Muscle of leg (tissue), 11 donors: Measurements from ENCODE around the gene ANKRD60. TPM values are rescaled to one million over a fixed set of nuclear protein-coding genes. Genes with fewer than 3 reads are reported as not detected.

ENCODE experiments used
- DNase-seq: peaks from one replicate; pipeline ENCODE4 v3.0.0; 2013
- H3K27ac ChIP-seq: one replicate; pipeline ENCODE4 v1.5.1; 2013; ENCODE audit warnings: mild to moderate bottlenecking, low read length, control low read depth
- H3K27me3 ChIP-seq: one replicate; pipeline ENCODE4 v1.6.1; 2013; ENCODE audit warnings: low read length; ENCODE audit not compliant: control insufficient read depth, insufficient read depth
- H3K36me3 ChIP-seq: one replicate; pipeline ENCODE4 v1.6.1; 2013; ENCODE audit warnings: low read length; ENCODE audit not compliant: control insufficient read depth, insufficient read depth
- H3K4me1 ChIP-seq: one replicate; pipeline ENCODE4 v1.6.1; 2013; ENCODE audit warnings: low read length; ENCODE audit not compliant: control insufficient read depth, insufficient read depth
- H3K4me3 ChIP-seq: one replicate; pipeline ENCODE4 v1.5.1; 2013; ENCODE audit warnings: low read length, control low read depth
- H3K9me3 ChIP-seq: replicated peaks from 2 replicates; pipeline ENCODE4 v1.6.1; 2013; ENCODE audit warnings: low read depth, low read length; ENCODE audit not compliant: control insufficient read depth
- WGBS: methylation state at CpG from one replicate; pipeline ENCODE4 v1.1.5; 2013; ENCODE audit warnings: missing lambda C conversion rate; ENCODE audit not compliant: insufficient coverage; 5-methylcytosine and 5-hydroxymethylcytosine counted together
- polyA plus RNA-seq, 8 donors: library from polyadenylated mRNA; unstranded; fragments of 120-200 nt; gene quantifications; one replicate each; pipeline versions ENCODE4 v1.2.1 to v1.2.3, GENCODE V29; 2013; ENCODE audit warnings: inconsistent platforms in 1 of 8, low replicate concordance in 1 of 8; ENCODE audit not compliant: insufficient read length in 8 of 8, insufficient read depth in 1 of 8
- total RNA-seq: library from RNA; stranded (reverse); fragments of 120-200 nt; gene quantifications from one replicate; pipeline ENCODE4 v1.2.4, GENCODE V29; 2013

ANKRD60 gene
- total and polyA plus RNA-seq, 9 donors = not detected

DNA sequence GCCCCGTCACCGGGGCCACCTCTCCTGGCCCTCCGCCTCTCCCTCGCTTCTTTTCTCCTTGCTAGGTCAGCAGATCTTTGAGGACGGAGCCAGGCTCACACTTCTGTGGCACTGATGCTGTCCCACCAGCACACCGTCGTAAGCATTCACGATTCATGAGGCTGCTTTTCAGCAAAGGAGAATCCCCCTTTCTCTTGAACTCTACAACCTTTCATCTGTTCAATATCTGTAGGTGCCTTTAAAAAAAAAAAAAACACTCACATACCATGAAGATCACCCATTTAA lies 31.3 kb downstream of the ANKRD60 start:
- no peak overlapping the region for H3K27ac ChIP-seq
- no peak overlapping the region for H3K4me3 ChIP-seq
- DNase-seq = no peak
- H3K36me3 ChIP-seq = no peaks in the 10 kb centered on the region
- peaks cover 2% of the 10 kb centered on the region for H3K4me1 ChIP-seq
- 75% methylated on average over 5 of the region's 8 CpGs for WGBS
- peaks cover 2% of the 10 kb centered on the region for H3K27me3 ChIP-seq
- no peaks in the 10 kb centered on the region for H3K9me3 ChIP-seq

DNA sequence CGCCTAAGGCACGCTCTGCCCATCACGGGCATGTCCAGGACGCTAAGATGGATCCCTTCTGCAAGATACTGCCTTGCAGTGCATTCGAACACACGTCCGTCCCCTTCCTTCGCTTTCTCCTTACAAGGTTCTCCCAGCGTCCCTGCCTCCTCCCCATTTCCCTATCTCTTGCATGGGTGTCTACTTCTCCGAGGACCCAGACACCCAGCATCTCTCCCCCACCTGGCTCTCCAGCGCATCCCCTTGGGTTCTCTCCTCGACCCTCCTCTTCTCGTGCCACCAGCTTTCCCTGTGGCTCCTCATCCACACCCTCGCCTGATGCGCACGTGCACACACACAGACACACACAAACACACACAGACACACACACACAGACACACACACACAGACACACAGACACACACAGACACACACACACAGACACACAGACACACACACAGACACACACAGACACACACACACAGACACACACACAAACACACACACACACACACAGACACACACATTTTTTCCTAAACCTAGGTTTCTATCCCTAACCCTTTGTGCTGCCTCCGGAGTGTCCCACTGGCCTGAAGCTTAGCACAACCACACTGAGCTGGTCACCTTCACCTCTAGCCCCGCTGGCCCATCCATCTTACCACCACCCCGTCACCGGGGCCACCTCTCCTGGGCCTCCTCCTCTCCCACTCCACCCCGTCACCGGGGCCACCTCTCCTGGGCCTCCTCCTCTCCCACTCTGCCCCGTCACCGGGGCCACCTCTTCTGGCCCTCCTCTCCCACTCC lies 31.9 kb downstream of the ANKRD60 start:
- whole genome bisulfite sequencing = 77% methylated on average over 24 of the region's 24 CpGs
- H3K9me3 ChIP-seq = no peaks in the 10 kb centered on the region
- no peaks in the 10 kb centered on the region for H3K36me3 ChIP-seq
- peaks cover 2% of the 10 kb centered on the region for H3K27me3 ChIP-seq
- DNase-seq = no peak
- H3K4me1 ChIP-seq = peaks cover 2% of the 10 kb centered on the region
- H3K4me3 ChIP-seq = no peak overlapping the region
- no peak overlapping the region for H3K27ac ChIP-seq

DNA sequence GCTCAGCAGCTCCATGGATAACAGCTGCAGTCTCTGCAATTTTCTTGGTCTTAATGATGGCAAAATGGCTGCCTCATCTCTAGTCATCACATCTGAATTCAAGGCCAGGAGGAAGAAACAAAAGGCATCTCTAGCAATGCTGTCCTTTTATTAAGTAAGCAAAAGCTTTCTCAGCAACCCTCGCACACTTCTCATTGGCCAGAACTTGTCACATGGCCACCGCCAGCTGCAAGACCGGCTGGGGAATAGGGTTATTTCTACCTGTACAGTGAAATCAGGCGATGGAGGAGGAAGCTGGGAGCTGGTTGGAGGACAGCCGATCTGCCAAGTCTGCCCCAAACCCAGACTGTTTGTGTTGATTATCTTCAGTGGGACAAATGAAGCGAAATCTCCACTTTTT lies 33.4 kb downstream of the ANKRD60 start:
- Histone ChIP-seq H3K4me1 (peaks cover 2% of the 10 kb centered on the region), H3K4me3 (no peak overlapping the region), H3K27ac (no peak overlapping the region), H3K9me3 (no peaks in the 10 kb centered on the region), H3K36me3 (no peaks in the 10 kb centered on the region), H3K27me3 (peaks cover 2% of the 10 kb centered on the region)
- DNase-seq = no peak
- 70% methylated on average over 2 of the region's 6 CpGs for WGBS

DNA sequence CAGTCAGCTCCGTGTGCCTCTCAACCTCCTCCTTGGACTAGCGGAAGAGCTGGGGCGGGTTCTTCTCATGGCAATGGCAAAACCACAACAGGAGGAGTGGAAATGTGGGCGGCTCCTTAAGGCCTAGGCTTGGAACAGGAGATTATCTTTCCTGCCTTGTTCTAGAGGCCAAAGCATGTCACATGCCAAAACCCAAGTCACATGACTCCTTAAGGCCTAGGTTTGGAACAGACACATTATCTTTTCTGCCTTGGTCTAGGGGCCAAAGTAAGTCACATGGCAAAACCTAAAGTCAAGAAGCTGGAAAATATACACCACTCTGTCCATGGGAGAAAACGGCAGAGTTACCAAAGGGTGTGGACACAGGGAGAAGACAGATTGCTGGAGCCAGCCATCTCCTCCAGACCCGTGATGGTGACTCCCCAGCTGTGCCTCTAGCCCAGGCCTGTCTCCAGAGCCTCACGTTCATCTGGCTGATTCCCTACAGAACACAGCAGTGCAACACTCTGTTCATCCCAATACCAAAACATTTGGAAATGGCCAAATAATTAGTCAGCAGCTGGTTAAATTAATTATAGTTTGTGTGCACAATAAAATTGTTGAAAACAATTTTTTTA lies 34.2 kb downstream of the ANKRD60 start:
- Histone ChIP-seq H3K36me3 (no peaks in the 10 kb centered on the region), H3K4me1 (peaks cover 2% of the 10 kb centered on the region), H3K27me3 (peaks cover 2% of the 10 kb centered on the region), H3K9me3 (no peaks in the 10 kb centered on the region), H3K27ac (no peak overlapping the region), H3K4me3 (no peak overlapping the region)
- WGBS = 73% methylated on average over 4 of the region's 7 CpGs
- no peak for DNase-seq

DNA sequence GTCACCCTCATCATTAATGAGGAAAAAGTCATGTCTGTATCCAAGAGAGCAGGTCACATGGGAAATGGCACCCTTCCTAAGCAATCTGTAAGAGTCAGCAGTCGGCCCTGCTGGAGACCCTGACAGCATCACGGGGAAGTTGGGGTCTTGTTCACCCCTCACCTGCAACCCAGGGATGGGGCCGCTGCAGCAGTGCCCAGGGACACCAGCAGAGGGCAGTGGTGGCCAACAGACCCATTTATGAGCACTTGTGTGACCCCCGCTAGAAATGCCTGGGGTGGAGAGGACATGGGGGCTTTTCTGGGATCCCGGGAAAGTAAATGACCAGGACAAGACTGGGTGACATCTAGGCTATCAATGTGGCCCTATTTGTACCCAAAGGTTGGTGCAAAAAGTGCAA lies 35.9 kb downstream of the ANKRD60 start:
- no peak overlapping the region for H3K27ac ChIP-seq
- H3K9me3 ChIP-seq = no peaks in the 10 kb centered on the region
- H3K4me3 ChIP-seq = no peak overlapping the region
- no peaks in the 10 kb centered on the region for H3K36me3 ChIP-seq
- H3K27me3 ChIP-seq = peaks cover 2% of the 10 kb centered on the region
- no peaks in the 10 kb centered on the region for H3K4me1 ChIP-seq
- 64% methylated on average over 5 of the region's 5 CpGs for WGBS
- no peak for DNase-seq

DNA sequence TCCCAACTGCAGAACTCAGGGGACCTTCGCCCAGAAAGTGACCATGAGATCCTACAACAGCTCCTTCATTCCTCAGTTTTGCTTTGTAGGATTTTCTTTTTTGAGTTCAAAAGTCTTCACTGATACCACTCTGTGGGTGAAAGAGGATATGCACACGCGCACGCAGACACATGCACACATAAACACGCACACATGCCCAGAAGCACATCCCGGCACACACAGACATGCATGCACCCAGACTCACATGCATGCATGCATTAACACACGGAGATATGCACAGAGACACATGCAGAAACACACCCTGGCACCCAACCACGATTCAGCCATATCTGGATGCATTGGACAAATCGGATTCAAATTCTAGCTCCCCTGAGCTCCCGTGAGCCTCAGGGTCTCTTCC lies 36.4 kb downstream of the ANKRD60 start:
- no peaks in the 10 kb centered on the region for H3K9me3 ChIP-seq
- peaks cover 2% of the 10 kb centered on the region for H3K27me3 ChIP-seq
- no peak overlapping the region for H3K27ac ChIP-seq
- 96% methylated on average over 6 of the region's 10 CpGs for WGBS
- H3K4me3 ChIP-seq = no peak overlapping the region
- no peak for DNase-seq
- H3K4me1 ChIP-seq = no peaks in the 10 kb centered on the region
- H3K36me3 ChIP-seq = no peaks in the 10 kb centered on the region

DNA sequence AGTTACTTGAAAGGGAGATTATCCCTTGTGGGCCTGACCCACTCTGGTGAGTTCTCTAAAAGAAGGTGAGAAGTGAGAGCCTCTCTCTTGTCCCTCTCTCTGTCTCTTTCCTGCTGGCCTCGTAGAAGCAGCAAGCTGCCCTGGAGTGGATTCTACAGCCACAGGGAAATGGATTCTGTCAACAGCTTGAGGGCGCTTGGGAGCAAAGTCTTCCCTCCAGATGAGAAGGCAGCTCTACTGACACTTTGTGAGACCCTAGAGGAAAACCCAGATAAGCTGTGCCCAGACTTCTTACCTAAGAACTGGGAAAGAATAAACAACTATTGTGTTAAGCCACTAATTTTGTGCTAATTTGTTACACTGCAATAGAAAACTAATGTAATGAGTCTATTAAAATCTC lies 39.9 kb downstream of the ANKRD60 start:
- WGBS = no CpG with 5 or more reads among the region's 2 CpGs
- Histone ChIP-seq H3K4me1 (no peaks in the 10 kb centered on the region), H3K36me3 (no peaks in the 10 kb centered on the region), H3K27me3 (peaks cover 2% of the 10 kb centered on the region), H3K4me3 (no peak overlapping the region), H3K27ac (no peak overlapping the region), H3K9me3 (peaks cover 10% of the 10 kb centered on the region)
- no peak for DNase-seq

DNA sequence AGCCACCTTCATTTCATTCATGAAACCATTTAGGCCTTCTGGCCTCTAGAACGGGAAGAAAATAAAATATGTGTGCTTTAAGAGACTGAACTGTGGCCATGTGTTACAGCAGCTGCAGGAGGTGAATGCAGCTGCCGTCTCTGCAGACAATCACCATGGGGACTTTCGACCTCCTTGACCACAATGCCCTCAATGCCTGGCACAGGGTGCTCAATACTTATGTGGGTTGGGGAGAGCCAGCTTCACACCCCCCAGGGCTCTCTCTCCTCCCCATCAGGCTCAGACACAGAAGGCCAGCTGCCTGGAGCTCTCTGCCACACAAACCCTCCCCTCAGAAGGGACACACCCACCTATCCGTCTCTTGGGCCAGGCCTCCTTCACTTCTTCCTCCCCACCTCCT lies 43.5 kb downstream of the ANKRD60 start:
- DNase-seq = no peak

DNA sequence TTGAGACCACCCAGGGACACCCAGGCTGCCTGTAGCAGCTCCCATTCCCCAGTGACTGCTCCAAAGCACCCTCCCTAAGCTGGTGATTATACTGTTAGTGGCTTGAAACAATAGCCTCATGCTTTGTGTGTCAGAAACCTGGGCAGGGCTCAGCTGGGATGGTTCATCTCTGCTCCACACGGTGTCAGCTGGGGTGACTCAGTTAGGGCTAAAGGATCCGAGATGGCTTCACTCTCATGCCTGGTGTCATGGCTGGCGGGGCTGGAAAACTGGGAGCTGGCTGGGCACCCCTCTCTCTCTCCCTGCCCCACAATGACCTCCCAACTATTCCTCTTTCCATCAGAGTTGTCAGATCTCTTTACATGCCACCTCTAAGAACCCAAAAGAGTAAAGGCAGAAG lies 44.4 kb downstream of the ANKRD60 start:
- Histone ChIP-seq H3K4me1 (peaks cover 8% of the 10 kb centered on the region), H3K27ac (no peak overlapping the region), H3K9me3 (peaks cover 10% of the 10 kb centered on the region), H3K27me3 (peaks cover 2% of the 10 kb centered on the region), H3K36me3 (no peaks in the 10 kb centered on the region), H3K4me3 (no peak overlapping the region)
- 90% methylated on average over 3 of the region's 3 CpGs for WGBS
- DNase-seq = no peak

More for the DNA sequence above, 43.5 kb downstream of the ANKRD60 start:
- WGBS = 71% methylated on average over 1 of the region's 4 CpGs
- H3K4me1 ChIP-seq = no peaks in the 10 kb centered on the region
- no peak overlapping the region for H3K4me3 ChIP-seq
- no peak overlapping the region for H3K27ac ChIP-seq
- H3K9me3 ChIP-seq = peaks cover 10% of the 10 kb centered on the region
- H3K36me3 ChIP-seq = no peaks in the 10 kb centered on the region
- H3K27me3 ChIP-seq = peaks cover 2% of the 10 kb centered on the region

DNA sequence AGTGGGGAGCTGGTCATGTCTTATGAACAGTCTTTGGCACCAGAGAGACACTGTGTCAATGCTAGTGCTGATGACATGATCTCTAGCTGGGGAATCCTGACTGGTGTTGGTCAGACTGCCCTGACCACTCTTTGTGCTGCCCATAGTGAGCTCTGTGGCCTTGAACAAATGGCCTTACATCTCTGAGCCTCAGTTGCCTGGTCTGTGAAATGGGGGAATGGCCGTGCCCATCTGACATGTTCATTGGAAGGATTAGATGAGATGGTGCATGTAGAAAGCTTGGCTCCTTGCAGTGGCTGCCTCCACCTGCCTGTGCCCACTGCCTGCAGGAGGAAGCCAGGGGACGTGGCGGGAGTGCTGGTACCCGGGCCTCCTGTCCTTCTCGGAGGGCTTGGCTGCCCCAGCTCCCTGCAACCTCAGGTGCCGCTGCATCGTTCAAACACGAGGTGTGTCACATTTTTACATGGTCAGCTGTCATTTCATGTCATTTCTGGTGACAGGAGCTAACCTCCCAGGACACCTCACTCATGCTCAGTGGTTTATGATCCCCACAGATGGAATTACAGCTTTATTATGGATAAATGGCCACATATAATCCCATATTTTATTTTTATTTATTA lies 45.8 kb downstream of the ANKRD60 start:
- peaks cover 2% of the 10 kb centered on the region for H3K27me3 ChIP-seq
- 82% methylated on average over 6 of the region's 8 CpGs for WGBS

More for the DNA sequence above, 45.8 kb downstream of the ANKRD60 start:
- Histone ChIP-seq H3K36me3 (no peaks in the 10 kb centered on the region), H3K9me3 (peaks cover 10% of the 10 kb centered on the region), H3K4me1 (peaks cover 13% of the 10 kb centered on the region), H3K27ac (no peak overlapping the region), H3K4me3 (no peak overlapping the region)
- no peak for DNase-seq
